ENCODE data around the gene MUTYH.

DNA sequence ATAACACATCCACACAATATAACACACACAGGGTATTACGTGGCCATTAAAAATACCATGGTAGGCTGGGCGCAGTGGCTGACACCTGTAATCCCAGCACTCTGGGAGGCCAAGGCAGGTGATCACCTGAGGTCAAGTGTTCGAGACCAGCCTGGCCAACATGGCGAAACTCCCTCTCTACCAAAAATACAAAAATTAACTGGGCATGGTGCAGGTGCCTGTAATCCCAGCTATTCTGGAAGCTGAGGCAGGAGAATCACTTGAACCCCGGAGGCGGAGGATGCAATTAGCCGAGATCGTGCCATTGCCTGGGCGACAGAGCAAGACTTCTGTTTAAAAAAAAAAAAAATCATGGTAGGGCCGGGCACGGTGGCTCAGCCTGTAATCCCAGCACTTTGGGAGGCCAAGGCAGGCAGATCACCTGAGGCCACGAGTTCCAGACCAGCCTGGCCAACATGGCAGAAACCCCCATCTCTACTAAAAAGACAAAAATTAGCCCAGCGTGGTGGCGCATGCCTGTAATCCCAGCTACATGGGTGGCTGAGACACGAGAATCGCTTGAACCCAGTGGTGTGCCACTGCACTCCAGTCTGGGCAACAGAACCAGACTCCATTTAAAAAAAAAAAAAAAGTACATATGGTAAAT, 37.6 kb downstream of the MUTYH start:
- TF ChIP-seq GATA2 (IDR thresholded peaks at IDR 0.05; ENCODE audit: low read depth, low read length) = no peak
- TF ChIP-seq GATA3 (IDR thresholded peaks at IDR 0.05; ENCODE audit: low read depth, low read length) = no peak

Data from SH-SY5Y (cell line).